ENCODE results near the gene TRAP1. TPM values are rescaled to one million over a fixed set of nuclear protein-coding genes. Genes with fewer than 3 reads are reported as not detected.

The TRAP1 gene
- total RNA-seq, 1 donor from 2014 or later = 85.9 TPM

DNA sequence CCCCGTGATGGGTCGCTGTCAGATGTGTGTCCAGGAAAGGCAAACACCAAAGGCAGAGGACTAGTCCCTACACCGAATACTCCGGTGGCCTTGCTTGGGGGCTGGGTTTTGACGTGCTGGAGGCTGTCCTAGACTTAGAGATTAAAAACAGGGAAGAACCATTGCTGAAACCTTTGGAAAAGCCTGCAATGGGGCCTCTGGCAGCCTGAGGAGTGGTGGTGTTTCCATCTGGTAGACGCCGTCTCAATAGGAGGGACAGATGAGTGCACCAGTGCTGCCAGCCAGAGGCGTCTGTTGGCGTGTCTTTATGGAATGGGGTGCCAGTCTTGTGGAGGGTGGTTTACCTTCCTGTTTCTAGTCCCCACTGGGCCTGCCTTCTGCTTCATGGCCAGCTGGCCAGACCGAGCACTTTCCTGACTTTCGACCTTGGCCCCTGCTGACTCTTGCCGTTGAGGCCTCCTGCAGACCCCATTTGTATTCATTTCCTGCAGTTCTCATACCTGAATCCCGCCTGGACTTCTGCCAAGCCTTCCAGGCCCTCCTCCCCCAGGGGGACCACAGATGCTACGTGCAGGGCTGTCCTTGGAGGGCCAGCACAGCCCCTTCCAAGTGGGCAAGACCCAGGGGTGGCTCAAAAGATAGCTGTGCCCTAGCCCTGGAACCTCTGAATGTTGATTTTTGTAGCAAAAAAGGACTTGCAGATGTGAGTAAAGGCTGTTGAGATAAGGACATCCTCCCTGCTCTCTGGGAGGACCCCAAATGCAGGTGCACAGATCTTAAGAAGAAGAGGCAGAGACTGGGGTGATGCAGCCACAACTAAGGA, 64.7 kb downstream of the TRAP1 start:
- peak; percentile 64 for DNase-seq (ENCODE audit: low spot score)

DNA sequence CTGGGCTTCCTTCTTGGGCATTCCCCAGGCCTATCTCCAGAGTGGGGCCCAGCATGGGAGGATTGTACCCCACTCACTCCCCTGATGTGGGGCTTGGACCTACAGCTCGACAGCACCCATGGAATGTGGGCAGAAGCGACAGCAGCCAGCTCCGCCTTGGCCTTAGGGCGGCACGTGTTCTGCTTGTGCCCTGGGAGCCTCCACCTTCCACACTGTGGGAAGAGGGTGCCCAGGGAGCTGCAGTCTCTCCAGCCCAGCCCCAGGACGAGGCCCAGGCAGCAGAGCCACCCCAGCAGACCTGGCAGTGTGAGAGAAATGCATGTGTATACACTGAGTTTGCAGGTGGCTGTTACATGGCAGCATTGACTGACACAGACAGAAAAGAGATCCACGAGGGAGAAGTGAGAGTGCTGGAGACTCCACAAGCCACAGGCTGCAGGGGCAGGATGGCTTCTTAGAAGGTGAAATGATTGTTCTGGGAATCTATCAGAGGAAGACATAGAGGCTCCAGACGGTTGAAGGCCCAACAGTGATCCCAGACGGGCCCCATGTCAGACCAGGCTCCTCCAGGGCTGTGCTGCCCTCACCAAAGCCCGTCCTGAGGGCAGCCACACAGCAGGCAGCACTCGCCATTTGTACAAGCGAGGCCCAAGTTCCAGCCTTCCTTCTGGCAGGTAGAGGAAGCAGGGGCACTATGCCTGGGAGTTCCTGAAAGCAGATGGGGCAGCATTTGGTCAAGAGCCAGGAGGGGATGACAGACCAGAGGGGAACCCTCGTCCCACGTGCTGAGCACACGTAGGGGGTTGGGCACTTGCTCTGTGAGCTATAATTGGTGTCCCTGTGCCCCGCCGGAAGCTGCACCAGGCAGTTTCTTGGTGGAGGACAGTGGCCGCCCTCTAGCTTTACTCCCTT, 65.6 kb downstream of the TRAP1 start:
- peak; percentile 75 for DNase-seq (ENCODE audit: low spot score)

DNA sequence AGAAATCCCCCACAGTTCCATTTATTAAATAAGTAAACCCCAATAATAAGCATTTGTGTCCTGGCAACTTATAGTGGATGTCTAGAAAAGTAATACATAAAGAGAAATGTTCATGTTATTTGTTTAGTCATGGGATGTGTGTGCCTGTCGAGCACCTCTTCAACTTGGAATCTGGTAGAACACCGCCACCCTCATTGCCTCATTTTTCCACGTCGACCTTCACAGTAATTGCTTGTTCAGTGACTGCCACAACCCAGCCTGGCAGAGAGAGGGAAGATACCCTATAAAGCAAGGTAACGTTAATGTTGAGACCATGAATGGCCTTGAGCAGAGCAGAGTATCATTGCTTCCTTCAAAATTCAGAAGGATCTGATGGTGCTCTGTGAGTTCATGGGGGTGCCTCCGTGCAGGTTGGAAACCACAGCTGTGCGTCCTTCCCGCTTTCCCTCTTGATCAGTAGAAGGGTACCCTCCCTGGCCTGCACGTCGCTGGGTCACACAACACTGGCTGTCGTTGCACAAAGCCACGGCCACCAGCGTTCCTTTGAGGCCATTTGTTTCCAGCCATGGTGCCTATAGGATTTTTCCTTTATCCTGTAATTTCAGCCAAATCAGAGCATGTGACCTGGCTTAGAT, 66.6 kb downstream of the TRAP1 start:
- DNase-seq (ENCODE audit: low spot score) = peak; percentile 26

DNA sequence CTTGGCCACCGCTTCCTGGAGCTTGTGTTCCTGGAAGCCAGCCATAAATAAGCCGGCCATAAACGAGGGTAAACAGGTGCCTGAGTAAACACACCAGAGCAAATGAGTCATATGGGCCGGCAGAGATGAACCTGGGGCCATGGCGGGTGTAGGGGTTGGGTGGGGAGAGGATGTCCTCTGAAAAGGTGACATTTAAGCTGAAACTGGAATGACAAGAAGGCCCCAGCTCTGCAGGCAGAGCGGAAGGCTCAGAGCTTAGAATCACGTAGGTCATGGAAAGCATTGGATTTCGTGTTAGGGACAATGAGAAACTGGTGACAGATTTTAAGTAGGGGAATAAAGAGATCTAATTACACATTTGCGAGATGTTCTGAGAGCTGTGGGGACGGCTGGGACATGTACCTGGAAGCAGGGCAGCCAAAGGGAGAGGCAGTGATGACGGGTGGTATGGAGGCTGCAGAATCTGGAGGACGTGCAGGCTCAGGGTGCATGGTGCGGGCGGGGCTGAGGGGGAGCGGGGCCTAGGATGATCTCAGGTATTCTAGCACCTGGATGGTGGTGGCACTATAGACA, 70.9 kb downstream of the TRAP1 start:
- peak; percentile 64 for DNase-seq (ENCODE audit: low spot score)

GRCh38 chr16:3645504-3646347, 71.6 kb downstream of the TRAP1 start:
- peak; percentile 74 for DNase-seq (ENCODE audit: low spot score)

DNA sequence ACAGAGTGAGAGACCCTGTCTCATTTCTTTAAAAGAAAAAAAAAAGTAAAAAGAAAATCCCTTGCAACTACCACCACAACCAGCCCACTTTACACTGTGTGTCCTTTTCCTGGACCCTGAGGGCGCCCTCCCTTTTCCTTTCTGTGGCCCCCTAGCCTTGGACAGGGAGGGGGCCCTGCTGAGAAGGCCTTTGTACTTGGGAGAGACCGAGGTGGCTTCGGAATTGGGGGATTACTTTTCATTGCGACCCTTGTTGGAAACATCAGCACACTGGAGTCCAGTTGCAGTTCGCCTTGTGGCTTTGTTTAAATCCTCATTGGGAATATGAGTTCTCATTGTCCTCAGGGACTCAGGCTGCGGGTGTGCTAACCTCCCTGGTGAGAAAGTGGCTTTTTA, 72.2 kb downstream of the TRAP1 start:
- peak; percentile 45 for DNase-seq (ENCODE audit: low spot score)

- peak; percentile 68 for DNase-seq (ENCODE audit: low spot score)
Measured at GRCh38 chr16:3643095-3643730, 74.1 kb downstream of the TRAP1 start.

DNA sequence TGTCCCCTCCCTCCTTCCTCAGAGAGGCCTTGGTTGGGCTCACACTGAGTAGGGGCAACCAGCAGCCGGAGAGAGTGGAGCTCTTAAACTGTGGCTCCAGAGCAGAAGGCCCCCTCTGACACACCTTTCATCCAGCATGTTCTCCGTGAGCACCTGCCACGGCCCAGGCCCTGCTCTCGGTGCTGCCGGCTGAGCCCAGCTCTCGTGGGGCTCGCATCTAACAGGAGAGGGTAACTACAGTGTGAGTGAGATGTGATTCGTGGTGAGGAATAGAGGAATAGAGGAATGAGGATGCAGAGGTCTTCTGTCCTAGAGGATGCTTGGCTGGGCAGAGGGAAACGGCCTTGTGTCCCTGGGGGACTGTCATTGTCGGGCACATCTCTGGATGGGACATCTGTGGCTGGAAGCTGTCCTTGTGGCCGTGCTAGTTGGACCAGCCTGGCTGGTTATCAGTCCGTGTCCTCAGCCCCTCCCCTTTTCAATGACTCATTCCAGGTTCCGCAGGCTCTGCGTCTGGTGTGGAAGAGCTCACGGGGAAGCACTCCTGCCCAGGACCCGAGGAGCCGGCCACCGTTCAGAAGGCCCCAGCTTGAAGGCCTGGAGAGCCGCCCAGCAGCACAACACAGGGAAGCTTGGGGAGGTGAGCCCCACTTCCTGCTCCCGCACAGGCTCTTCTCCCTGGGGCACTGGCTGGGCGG, 74.8 kb downstream of the TRAP1 start:
- DNase-seq (ENCODE audit: low spot score) = peak; percentile 65

DNA sequence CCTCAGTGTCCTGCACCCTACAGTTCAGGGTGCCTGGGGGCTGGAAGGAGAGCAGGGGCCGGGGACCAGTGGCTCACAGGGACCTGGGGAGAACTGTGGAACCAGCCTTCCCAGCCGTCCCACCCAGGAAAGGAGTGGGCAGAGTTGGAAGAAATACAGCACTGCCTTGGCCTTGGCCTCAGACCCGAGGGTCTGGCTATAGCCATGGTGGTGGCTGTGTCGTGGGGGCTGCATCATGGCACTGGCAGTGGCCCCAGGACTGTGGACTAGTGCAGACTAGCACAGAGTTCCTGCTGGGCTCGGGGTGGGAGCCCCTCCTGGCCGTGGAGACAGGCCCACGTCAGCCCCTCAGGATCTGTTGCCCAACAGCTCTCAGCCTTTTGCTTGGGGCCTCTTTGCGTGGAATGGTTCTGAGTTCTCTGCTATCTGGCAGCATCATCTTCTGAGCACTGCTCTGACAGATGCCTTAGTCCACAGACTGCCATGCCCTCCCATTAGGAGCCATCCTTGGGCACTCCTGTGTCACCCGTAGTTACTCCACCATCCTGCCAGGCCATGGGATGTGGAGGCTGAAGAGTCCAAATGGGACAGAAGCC, 75.4 kb downstream of the TRAP1 start:
- DNase-seq (ENCODE audit: low spot score) = peak; percentile 64

GRCh38 chr16:3640632-3641501, 76.5 kb downstream of the TRAP1 start:
- DNase-seq (ENCODE audit: low spot score) = peak; percentile 78

GRCh38 chr16:3640207-3640606, 77.1 kb downstream of the TRAP1 start:
- DNase-seq (ENCODE audit: low spot score) = peak; percentile 45

GRCh38 chr16:3638916-3639644, 78.2 kb downstream of the TRAP1 start:
- DNase-seq (ENCODE audit: low spot score) = peak; percentile 64

DNA sequence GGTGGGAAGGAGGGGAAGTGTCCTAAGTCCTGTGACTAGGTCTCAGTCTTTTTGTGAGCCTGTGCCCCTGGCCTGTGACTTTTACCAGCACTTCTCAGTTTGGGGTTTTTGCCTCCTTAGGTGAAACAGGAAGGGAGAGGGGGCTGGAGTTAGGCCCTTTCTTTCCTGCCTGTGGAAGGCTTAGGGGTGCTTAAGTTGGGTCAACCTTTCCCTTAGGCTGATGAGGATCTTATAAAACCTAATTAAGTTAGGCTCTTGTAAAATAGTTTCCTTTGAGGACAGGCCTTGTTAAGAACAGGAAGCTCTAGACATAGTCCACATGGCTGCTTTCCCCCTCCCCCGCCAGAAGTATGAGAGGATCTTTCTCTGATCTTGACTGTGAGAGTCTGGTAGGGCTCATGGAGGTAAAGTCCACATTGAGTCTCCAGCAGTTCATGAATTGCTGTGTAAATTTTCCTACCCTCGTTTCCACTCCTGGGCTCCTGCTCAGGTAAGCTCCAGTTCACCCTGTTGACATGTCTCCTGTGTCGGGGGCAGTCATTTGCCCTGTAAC, 79.9 kb downstream of the TRAP1 start:
- DNase-seq (ENCODE audit: low spot score) = peak; percentile 4

- peak; percentile 18 for DNase-seq (ENCODE audit: low spot score)
Measured at GRCh38 chr16:3625911-3626732, 91.2 kb downstream of the TRAP1 start.

DNA sequence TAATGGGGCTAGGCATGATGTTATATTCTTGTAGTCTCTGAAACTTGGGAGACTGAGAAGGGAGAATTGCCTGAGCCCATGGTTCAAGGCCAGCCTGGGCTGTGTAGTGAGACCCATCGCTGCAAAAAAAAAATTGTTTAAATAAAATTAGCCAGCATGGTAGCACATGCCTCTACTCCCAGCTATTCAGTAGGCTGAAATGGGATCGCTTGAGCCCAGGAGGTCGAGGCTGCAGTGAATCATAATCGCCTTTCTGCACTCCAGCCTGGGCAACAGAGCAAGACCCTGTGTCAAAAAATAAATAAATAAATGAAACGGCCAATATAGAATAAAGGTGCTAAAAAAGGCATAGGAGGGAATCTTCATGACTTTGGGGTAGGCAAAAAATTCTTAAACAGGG, 92.0 kb downstream of the TRAP1 start:
- no peak for DNase-seq (ENCODE audit: low spot score)

DNA sequence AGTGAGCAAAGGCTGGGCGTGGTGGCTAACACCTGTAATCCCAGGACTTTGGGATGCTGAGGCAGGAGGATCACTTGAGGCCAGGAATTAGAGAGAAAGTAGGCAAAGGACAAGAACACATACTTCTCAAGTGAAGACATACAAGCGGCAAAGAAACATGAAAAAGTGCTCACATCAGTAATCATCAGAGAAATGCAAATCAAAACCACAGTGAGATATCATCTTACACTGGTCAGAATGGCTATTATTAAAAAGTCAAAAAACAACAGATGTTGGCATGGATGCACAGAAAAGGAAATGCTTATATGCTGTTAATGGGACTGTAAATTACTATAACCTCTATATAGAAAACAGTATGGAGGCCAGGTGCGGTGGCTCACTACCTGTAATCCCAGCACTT, 93.7 kb downstream of the TRAP1 start:
- DNase-seq (ENCODE audit: low spot score) = peak; percentile 24

Data from mesenteric fat pad (tissue), 1 donor.